Measurements from ENCODE around the gene IL1RN. TPM values are rescaled to one million over a fixed set of nuclear protein-coding genes. Genes with fewer than 3 reads are reported as not detected.

Gene IL1RN
- total RNA-seq, 1 donor from 2014 or later = 0.29 TPM

DNA sequence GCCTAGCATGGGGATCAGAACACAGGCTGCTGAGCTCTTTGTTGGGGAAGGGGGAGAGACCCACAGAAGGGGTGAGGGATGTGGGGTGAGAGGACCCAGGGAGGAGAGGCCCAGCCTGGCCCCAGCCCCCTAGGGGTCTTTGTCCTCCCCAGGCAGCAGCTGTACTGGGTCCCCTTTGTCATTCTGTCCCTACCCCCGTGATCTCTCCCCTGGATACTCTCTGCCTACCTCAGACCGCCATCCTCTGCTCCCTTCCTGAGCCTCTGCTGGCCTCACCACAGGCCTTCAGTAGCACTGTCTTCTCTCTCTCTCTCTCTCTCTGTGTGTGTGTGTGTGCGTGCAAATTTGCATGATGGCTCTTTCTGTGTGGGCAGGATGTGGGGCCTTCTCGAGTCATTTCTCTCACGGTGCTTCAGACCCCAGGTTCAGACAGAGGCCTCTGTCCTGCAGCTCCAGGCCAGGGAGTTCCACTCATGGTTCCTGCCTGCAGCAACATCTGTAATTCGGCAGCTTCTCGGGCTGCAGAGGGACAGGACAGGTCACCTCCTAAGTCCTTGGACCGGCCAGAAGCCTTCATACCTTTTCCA is 47.7 kb downstream of the IL1RN start:
- DNase-seq (ENCODE audit: low read depth) = no peak
- no peak overlapping the region for H3K4me3 ChIP-seq (ENCODE audit: low read depth, low read length)

DNA sequence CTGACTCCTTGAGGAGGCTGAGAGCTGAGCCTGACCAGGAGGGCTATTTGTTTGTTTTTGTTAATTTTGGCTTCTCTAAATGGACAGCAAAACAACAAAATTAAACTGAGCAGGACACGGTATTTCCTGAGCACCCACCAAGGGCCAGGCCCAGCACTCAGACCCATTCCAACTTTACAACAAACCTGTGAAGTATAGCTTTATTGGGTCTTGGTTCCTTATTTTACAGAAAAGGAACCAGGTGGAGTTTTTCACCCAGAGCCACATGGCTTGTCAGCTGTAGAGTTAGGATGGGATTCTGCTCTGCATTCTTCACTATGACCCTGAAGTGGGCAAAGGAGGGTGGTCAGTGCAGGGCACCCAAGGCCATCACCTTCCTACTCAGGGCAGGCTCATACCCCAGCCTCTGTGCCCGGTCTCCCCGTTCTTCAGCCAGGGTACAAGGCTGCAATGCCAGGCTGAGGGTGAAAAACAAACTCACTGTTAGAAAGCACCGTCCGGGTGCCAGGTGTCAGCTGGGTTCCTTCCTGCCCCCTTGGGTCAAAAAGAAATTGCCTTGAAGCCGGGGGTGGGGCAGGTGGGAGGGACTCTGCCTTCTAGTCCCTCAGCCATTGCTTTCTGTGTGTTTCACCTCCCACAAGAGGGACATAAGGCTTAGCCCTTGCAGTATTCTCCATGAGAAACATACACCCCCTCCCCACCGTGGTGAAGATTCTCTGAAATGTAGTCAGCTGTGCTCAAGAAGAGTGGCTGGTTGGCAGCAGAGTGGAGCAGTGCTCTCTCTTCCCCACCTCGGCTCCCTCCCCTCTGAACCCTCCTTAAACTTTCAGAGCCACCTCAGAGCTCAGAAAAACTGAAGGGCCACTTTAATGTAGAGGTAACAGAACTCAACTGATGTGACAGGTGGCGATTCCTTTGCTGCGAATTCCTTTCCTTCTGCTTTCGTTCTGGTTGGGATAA is 48.6 kb downstream of the IL1RN start:
- H3K4me3 ChIP-seq (ENCODE audit: low read depth, low read length) = no peak overlapping the region
- DNase-seq (ENCODE audit: low read depth) = no peak

More for the DNA sequence above, 47.7 kb downstream of the IL1RN start:
- TF ChIP-seq, protein P1, sequence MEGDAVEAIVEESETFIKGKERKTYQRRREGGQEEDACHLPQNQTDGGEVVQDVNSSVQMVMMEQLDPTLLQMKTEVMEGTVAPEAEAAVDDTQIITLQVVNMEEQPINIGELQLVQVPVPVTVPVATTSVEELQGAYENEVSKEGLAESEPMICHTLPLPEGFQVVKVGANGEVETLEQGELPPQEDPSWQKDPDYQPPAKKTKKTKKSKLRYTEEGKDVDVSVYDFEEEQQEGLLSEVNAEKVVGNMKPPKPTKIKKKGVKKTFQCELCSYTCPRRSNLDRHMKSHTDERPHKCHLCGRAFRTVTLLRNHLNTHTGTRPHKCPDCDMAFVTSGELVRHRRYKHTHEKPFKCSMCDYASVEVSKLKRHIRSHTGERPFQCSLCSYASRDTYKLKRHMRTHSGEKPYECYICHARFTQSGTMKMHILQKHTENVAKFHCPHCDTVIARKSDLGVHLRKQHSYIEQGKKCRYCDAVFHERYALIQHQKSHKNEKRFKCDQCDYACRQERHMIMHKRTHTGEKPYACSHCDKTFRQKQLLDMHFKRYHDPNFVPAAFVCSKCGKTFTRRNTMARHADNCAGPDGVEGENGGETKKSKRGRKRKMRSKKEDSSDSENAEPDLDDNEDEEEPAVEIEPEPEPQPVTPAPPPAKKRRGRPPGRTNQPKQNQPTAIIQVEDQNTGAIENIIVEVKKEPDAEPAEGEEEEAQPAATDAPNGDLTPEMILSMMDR (conservative IDR thresholded peaks at IDR 0.05; ENCODE audit: low read depth, low read length) = no peak

DNA sequence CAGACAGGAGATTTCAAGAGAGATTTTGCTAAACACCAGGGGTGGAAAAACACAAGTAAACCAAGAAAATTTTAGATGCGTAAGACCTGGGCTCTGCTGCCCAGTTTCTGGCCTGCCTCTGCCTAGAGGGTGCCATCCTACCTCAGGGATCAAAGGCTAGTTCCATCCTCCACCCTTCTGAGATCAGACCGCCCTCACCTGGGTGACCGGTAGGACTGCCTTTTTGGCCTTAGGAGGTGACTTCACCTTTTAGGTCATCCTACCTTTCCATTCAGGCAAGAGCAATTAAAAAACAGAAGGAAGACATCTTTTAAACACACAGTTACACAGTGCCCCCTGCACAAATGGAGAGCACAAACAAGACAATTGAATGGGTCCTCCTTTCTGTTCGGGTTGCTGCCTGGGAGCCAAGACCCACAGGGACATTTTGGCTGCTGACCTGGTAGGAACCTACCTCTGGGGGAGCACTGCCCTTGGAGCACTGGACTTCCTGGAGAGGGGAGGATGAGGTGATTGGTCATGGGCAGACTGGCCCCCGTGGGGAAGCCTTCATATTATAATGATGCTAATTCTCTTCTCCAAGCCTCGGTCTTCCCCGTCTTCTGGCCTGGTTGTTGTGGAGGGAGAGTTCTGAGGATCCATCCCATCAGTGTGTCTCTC is 49.4 kb downstream of the IL1RN start:
- H3K4me3 ChIP-seq (ENCODE audit: low read depth, low read length) = no peak overlapping the region
- TF ChIP-seq, protein P1 (conservative IDR thresholded peaks at IDR 0.05; ENCODE audit: low read depth, low read length) = no peak
- no peak for DNase-seq (ENCODE audit: low read depth)

More for the DNA sequence above, 48.6 kb downstream of the IL1RN start:
- TF ChIP-seq, protein P1 (conservative IDR thresholded peaks at IDR 0.05; ENCODE audit: low read depth, low read length) = no peak

DNA sequence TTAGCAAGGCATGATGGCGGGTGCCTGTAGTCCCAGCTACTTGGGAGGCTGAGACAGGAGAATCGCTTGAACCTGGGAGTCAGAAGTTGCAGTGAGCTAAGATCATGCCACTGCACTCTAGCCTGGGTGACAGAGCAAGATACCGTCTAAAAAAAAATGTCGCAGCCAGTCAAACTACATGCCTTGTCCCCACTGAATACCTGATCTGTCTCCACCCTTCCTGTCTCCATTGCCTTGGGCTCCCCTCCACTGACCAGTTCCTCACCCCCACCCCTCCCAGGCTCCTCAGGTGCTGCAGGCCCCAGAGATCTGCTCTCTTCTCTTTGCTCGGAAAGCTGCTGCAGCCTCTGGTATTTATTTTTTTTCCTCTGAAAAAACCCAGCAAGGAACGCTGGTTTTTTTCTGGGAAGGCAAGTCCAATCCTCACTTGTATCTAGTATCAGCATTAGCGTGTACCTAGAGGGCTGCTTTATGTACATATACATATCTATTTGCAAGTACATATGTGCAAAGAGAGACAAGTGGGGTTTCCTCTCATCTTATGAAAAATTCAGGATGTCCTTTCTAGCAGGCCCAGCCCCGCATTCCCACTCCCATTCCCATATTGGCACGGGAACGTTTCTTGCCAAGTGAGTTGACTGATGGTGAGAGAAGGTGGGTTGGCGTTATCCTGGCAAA is 50.8 kb downstream of the IL1RN start:
- TF ChIP-seq, protein P1 (conservative IDR thresholded peaks at IDR 0.05; ENCODE audit: low read depth, low read length) = no peak
- H3K4me3 ChIP-seq (ENCODE audit: low read depth, low read length) = no peak overlapping the region
- no peak for DNase-seq (ENCODE audit: low read depth)

GRCh38 chr2:113178891-113179290 is 51.5 kb downstream of the IL1RN start:
- H3K4me3 ChIP-seq (ENCODE audit: low read depth, low read length) = no peak overlapping the region
- TF ChIP-seq, protein P1 (conservative IDR thresholded peaks at IDR 0.05; ENCODE audit: low read depth, low read length) = no peak
- no peak for DNase-seq (ENCODE audit: low read depth)

DNA sequence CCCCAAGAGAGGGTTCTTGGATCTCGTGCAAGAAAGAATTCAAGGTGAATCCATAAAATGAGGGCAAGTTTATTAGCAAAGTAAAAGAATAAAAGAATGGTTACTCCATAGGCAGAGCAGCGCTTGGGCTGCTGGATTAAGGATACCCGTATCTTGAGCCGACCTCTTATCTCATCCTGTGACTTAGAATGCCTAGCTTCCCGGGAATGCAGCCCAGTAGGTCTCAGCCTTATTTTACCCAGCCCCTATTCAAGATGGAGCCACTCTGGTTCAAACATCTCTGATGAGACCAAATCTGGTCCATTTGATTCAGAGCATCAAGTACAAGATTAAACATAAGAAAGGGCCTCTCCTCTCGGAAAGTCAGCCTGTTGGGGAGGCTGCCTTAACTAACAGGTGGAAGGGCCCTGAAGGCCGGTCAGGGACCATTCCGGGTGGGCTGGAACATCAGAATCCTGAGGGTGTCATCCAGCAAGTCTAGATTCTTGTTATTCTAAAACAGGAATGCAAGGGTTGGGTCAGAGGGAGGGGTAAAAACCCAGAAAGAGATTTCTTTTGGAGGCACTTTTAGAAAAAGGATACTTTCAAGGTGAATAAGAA is 52.1 kb downstream of the IL1RN start:
- no peak overlapping the region for H3K4me3 ChIP-seq (ENCODE audit: low read depth, low read length)
- no peak for DNase-seq (ENCODE audit: low read depth)
- TF ChIP-seq, protein P1 (conservative IDR thresholded peaks at IDR 0.05; ENCODE audit: low read depth, low read length) = no peak

Measured in epithelial cell of proximal tubule (primary cell).